GM06990 (cell line): ENCODE results near the gene GSS.

Source experiments
- DNase-seq: peaks from one replicate; pipeline ENCODE4 v3.0.0-alpha.2; 2011; ENCODE audit not compliant: insufficient read length; ENCODE audit errors: extremely low read depth
- H3K27me3 ChIP-seq: replicated peaks from 2 replicates; pipeline ENCODE4 v1.6.0; 2011; ENCODE audit warnings: low read length; ENCODE audit not compliant: control insufficient read depth, insufficient read depth
- H3K36me3 ChIP-seq: 2 replicates; pipeline ENCODE4 v1.5.1; 2011; ENCODE audit warnings: low read length; ENCODE audit not compliant: control insufficient read depth, insufficient read depth
- H3K4me3 ChIP-seq: replicated peaks from 2 replicates; pipeline ENCODE4 v1.5.1; 2011; ENCODE audit warnings: low read depth, mild to moderate bottlenecking, control low read depth, low read length
- TF ChIP-seq, protein P1 (sequence below): IDR thresholded peaks from 2 replicates; pipeline ENCODE4 v1.5.1; 2011; ENCODE audit warnings: low read length, control low read depth, mild to moderate bottlenecking, inconsistent platforms; ENCODE audit not compliant: insufficient read depth, poor library complexity, severe bottlenecking

Gene GSS

DNA sequence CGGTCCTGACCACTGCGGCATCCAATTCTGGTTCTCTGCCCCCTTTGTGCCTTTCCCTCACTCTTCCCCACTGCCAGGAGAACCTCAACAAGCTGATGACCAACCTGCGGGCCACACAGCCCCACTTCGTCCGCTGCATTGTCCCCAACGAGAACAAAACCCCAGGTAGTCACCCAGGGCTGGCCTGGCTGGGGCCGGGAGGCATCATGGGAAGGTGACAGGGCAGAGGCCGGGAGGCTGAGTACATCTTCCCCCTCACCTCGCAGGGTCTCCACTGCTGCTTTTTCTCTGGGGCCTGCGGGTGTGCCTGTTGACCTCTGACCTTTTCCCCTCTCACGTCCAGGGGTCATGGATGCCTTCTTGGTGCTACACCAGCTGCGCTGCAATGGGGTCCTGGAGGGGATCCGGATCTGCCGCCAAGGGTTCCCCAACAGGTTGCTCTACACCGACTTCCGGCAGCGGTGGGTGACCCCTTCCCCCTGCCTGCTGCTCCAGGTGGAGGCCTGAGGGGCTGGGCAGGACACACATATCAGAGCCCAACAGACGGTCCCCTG lies 35.1 kb upstream of the GSS start:
- Histone ChIP-seq H3K27me3 (no peaks in the 10 kb centered on the region), H3K4me3 (no peak overlapping the region), H3K36me3 (peaks cover 8% of the 10 kb centered on the region)
- TF ChIP-seq, protein P1, sequence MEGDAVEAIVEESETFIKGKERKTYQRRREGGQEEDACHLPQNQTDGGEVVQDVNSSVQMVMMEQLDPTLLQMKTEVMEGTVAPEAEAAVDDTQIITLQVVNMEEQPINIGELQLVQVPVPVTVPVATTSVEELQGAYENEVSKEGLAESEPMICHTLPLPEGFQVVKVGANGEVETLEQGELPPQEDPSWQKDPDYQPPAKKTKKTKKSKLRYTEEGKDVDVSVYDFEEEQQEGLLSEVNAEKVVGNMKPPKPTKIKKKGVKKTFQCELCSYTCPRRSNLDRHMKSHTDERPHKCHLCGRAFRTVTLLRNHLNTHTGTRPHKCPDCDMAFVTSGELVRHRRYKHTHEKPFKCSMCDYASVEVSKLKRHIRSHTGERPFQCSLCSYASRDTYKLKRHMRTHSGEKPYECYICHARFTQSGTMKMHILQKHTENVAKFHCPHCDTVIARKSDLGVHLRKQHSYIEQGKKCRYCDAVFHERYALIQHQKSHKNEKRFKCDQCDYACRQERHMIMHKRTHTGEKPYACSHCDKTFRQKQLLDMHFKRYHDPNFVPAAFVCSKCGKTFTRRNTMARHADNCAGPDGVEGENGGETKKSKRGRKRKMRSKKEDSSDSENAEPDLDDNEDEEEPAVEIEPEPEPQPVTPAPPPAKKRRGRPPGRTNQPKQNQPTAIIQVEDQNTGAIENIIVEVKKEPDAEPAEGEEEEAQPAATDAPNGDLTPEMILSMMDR = no peak
- DNase-seq = no peak

DNA sequence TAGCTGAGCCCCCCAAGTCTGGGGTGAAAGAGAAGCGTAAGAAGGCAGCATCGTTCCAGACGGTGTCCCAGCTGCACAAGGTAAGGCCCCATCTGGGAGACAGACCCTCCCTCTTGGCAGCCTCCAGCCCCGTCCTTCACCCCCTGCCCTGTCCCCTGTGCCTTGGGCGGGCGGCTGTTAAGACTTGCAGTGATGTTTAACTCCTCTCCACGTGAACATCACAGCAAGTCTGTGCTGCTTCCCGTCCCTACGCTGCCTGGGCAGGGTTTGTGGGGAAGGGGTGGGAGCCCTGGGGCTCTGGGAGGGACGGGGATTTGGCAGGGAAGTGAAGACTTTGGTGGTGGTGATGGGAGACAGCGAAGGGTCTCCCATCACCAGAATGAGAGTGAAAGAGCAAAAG lies 34.6 kb upstream of the GSS start:
- DNase-seq = no peak
- no peaks in the 10 kb centered on the region; the same call in 1 of the 2 replicates for H3K27me3 ChIP-seq
- H3K36me3 ChIP-seq = peaks cover 4% of the 10 kb centered on the region; the same call in 1 of the 2 replicates
- TF ChIP-seq, protein P1 = no peak
- no peak overlapping the region for H3K4me3 ChIP-seq

DNA sequence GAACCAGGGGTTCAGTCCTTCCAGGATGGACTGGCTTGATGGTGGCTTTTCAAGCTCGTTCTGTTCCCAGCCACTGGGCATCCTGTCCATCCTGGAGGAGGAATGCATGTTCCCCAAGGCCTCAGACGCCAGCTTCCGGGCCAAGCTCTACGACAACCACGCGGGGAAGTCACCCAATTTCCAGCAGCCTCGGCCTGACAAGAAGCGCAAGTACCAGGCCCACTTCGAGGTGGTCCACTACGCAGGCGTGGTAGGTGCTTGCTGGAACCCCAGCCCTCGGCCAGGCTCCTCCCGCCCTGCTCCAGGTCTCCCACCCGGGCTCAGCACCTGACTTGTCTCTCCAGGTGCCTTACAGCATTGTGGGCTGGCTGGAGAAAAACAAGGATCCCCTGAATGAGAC lies 34.1 kb upstream of the GSS start:
- no peak overlapping the region for H3K4me3 ChIP-seq
- TF ChIP-seq, protein P1 = no peak
- no peaks in the 10 kb centered on the region; the same call in 1 of the 2 replicates for H3K27me3 ChIP-seq
- H3K36me3 ChIP-seq = peaks cover 4% of the 10 kb centered on the region; the same call in 1 of the 2 replicates
- no peak for DNase-seq

DNA sequence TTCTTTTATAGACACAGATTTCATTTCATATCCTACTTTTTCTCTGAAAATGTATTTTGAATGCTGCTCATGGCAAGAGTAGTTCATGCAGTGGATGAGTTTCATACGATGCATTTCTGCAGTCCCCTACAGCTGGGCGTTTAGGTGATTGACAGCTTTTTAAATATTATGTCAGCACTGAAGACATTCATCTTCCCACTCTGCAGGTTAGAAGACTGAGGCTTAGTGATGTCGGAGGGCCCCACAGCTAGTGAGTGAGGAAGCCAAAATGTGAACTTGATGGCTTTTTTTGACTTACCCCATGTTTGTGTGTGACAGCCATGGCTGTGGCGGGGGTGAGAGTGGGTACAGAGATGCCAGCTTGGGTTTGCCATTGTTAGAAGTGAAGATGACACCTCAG lies 33.5 kb upstream of the GSS start:
- H3K27me3 ChIP-seq = no peaks in the 10 kb centered on the region; the same call in 1 of the 2 replicates

DNA sequence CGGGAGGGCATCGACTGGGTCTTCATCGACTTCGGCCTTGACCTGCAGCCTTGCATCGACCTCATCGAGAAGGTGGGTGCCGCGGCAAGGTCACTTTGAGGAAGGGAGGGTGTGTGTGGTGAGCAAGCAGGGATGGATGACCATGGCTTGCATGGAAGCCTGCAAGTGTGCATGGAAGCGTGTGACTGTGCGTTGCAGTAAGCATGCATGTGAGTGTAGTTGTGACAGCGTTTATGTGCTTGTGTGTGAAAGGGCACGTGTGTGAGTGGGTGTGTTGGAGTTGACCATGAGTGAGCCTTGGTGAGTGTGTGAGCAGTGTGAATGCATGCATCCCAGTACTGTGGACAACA lies 32.6 kb upstream of the GSS start:
- Histone ChIP-seq H3K36me3 (no peaks in the 10 kb centered on the region), H3K4me3 (no peak overlapping the region), H3K27me3 (no peaks in the 10 kb centered on the region; the same call in none of the 2 replicates)
- DNase-seq = no peak
- TF ChIP-seq, protein P1 = no peak

More for the DNA sequence above, 33.5 kb upstream of the GSS start:
- Histone ChIP-seq H3K36me3 (peaks cover 2% of the 10 kb centered on the region; the same call in 1 of the 2 replicates), H3K4me3 (no peak overlapping the region)
- DNase-seq = no peak
- TF ChIP-seq, protein P1 = no peak
